ENCODE measurements around the gene BST1.
A peak's percentile ranks its signal among the peaks of the same experiment; 100 is the strongest.

BST1 gene

GRCh38 chr4:15689540-15689939 is 13.3 kb upstream of the BST1 start:
- Histone ChIP-seq H2AK5ac (ENCODE audit: low read length) (no peak overlapping the region), H4K8ac (ENCODE audit: low read depth, low read length) (peak overlapping the region; percentile 19), H3K4me2 (ENCODE audit: low read length) (no peak overlapping the region), H3K4me3 (ENCODE audit: low read depth, low read length) (no peak overlapping the region), H3K14ac (ENCODE audit: low read length) (no peak overlapping the region), H3K18ac (ENCODE audit: low read length) (no peak overlapping the region), H3K79me2 (ENCODE audit: control insufficient read depth, insufficient read depth, low read length, poor library complexity) (no peaks in the 10 kb centered on the region), H3K9ac (ENCODE audit: low read length) (no peak overlapping the region), H2BK5ac (ENCODE audit: low read depth, low read length, poor library complexity) (peak overlapping the region; percentile 31), H3K4ac (ENCODE audit: low read depth, low read length) (no peak overlapping the region), H2BK120ac (ENCODE audit: insufficient read depth, low read length, poor library complexity) (peak overlapping the region; percentile 83), H2BK12ac (ENCODE audit: low read length) (no peak overlapping the region), H3K4me1 (ENCODE audit: control insufficient read depth in 1 of 2, insufficient read depth in 2 of 2, low read length in 2 of 2) (peaks cover 6 to 15% of the 10 kb centered on the region in 2 experiments), H4K91ac (ENCODE audit: low read depth, low read length) (peak overlapping the region; percentile 24), H3K79me1 (ENCODE audit: low read length) (peaks cover 3% of the 10 kb centered on the region), H3K27ac (ENCODE audit: low read depth, low read length) (peak overlapping the region; percentile 58), H3K36me3 (ENCODE audit: control insufficient read depth in 1 of 2, insufficient read depth in 2 of 2, low read length in 2 of 2) (peaks cover 2 to 3% of the 10 kb centered on the region in 2 experiments), H3K9me3 (ENCODE audit: insufficient read depth, low read depth, low read length) (no peaks in the 10 kb centered on the region), H3K27me3 (ENCODE audit: insufficient read depth, low read length) (no peaks in the 10 kb centered on the region), H2AFZ (ENCODE audit: insufficient read depth, low read length, poor library complexity) (no peak overlapping the region), H4K12ac (ENCODE audit: low read depth, low read length) (peak overlapping the region; percentile 30), H3K23ac (ENCODE audit: low read length) (no peak overlapping the region)
- WGBS (ENCODE audit: extremely low coverage, insufficient coverage, insufficient read length): no CpG with 5 or more reads among the region's 2 CpGs
- DNase-seq: no peak

GRCh38 chr4:15690020-15690809 is 12.7 kb upstream of the BST1 start:
- peak overlapping the region; percentile 69 for H3K14ac ChIP-seq (ENCODE audit: low read length)
- H3K4me1 ChIP-seq (ENCODE audit: control insufficient read depth in 1 of 2, insufficient read depth in 2 of 2, low read length in 2 of 2): peaks cover 6 to 14% of the 10 kb centered on the region in 2 experiments
- no peaks in the 10 kb centered on the region for H3K27me3 ChIP-seq (ENCODE audit: insufficient read depth, low read length)
- no peak overlapping the region for H4K91ac ChIP-seq (ENCODE audit: low read depth, low read length)
- H3K79me2 ChIP-seq (ENCODE audit: control insufficient read depth, insufficient read depth, low read length, poor library complexity): no peaks in the 10 kb centered on the region
- H2BK12ac ChIP-seq (ENCODE audit: low read length): peak overlapping the region; percentile 77
- H4K8ac ChIP-seq (ENCODE audit: low read depth, low read length): peak overlapping the region; percentile 23
- H3K36me3 ChIP-seq (ENCODE audit: control insufficient read depth in 1 of 2, insufficient read depth in 2 of 2, low read length in 2 of 2): peaks cover 2 to 3% of the 10 kb centered on the region in 2 experiments
- no CpG with 5 or more reads among the region's 7 CpGs for WGBS (ENCODE audit: extremely low coverage, insufficient coverage, insufficient read length)
- H3K79me1 ChIP-seq (ENCODE audit: low read length): peaks cover 3% of the 10 kb centered on the region
- no peak overlapping the region for H3K23ac ChIP-seq (ENCODE audit: low read length)
- H3K27ac ChIP-seq (ENCODE audit: low read depth, low read length): peak overlapping the region; percentile 94
- H3K4me2 ChIP-seq (ENCODE audit: low read length): peak overlapping the region; percentile 15
- no peak overlapping the region for H2AFZ ChIP-seq (ENCODE audit: insufficient read depth, low read length, poor library complexity)
- H3K9me3 ChIP-seq (ENCODE audit: insufficient read depth, low read depth, low read length): no peaks in the 10 kb centered on the region
- no peak overlapping the region for H3K4ac ChIP-seq (ENCODE audit: low read depth, low read length)
- no peak overlapping the region for H4K12ac ChIP-seq (ENCODE audit: low read depth, low read length)
- H3K4me3 ChIP-seq (ENCODE audit: low read depth, low read length): no peak overlapping the region
- H3K18ac ChIP-seq (ENCODE audit: low read length): no peak overlapping the region
- no peak overlapping the region for H3K9ac ChIP-seq (ENCODE audit: low read length)
- H2BK120ac ChIP-seq (ENCODE audit: insufficient read depth, low read length, poor library complexity): peak overlapping the region; percentile 92
- H2AK5ac ChIP-seq (ENCODE audit: low read length): no peak overlapping the region
- H2BK5ac ChIP-seq (ENCODE audit: low read depth, low read length, poor library complexity): peak overlapping the region; percentile 91
- peak; percentile 73 to 92 for DNase-seq

- Histone ChIP-seq H3K9me3 (ENCODE audit: insufficient read depth, low read depth, low read length) (peaks cover 3% of the 10 kb centered on the region), H3K27me3 (ENCODE audit: insufficient read depth, low read length) (no peaks in the 10 kb centered on the region), H2AK5ac (ENCODE audit: low read length) (no peak overlapping the region), H4K12ac (ENCODE audit: low read depth, low read length) (no peak overlapping the region), H3K18ac (ENCODE audit: low read length) (no peak overlapping the region), H3K4ac (ENCODE audit: low read depth, low read length) (no peak overlapping the region), H3K23ac (ENCODE audit: low read length) (no peak overlapping the region), H3K4me2 (ENCODE audit: low read length) (no peak overlapping the region), H2BK120ac (ENCODE audit: insufficient read depth, low read length, poor library complexity) (peak overlapping the region; percentile 26), H3K36me3 (ENCODE audit: control insufficient read depth in 1 of 2, insufficient read depth in 2 of 2, low read length in 2 of 2) (peaks cover 2 to 3% of the 10 kb centered on the region in 2 experiments), H2BK12ac (ENCODE audit: low read length) (no peak overlapping the region), H2BK5ac (ENCODE audit: low read depth, low read length, poor library complexity) (peak overlapping the region; percentile 18), H4K91ac (ENCODE audit: low read depth, low read length) (peak overlapping the region; percentile 7), H3K79me1 (ENCODE audit: low read length) (peaks cover 5% of the 10 kb centered on the region), H3K27ac (ENCODE audit: low read depth, low read length) (peak overlapping the region; percentile 33), H3K9ac (ENCODE audit: low read length) (no peak overlapping the region), H4K8ac (ENCODE audit: low read depth, low read length) (no peak overlapping the region), H3K79me2 (ENCODE audit: control insufficient read depth, insufficient read depth, low read length, poor library complexity) (no peaks in the 10 kb centered on the region), H2AFZ (ENCODE audit: insufficient read depth, low read length, poor library complexity) (no peak overlapping the region), H3K14ac (ENCODE audit: low read length) (no peak overlapping the region), H3K4me1 (ENCODE audit: control insufficient read depth in 1 of 2, insufficient read depth in 2 of 2, low read length in 2 of 2) (peaks cover 10 to 20% of the 10 kb centered on the region in 2 experiments), H3K4me3 (ENCODE audit: low read depth, low read length) (no peak overlapping the region)
- DNase-seq: no peak
- WGBS (ENCODE audit: extremely low coverage, insufficient coverage, insufficient read length): no CpG with 5 or more reads among the region's 3 CpGs
These were observed 11.3 kb upstream of the BST1 start for GRCh38 chr4:15691346-15692135.

GRCh38 chr4:15692602-15693001 is 10.3 kb upstream of the BST1 start:
- DNase-seq: no peak
- Histone ChIP-seq H3K36me3 (ENCODE audit: control insufficient read depth in 1 of 2, insufficient read depth in 2 of 2, low read length in 2 of 2) (peaks cover 2 to 3% of the 10 kb centered on the region in 2 experiments), H2AK5ac (ENCODE audit: low read length) (no peak overlapping the region), H3K4me3 (ENCODE audit: low read depth, low read length) (no peak overlapping the region), H3K27ac (ENCODE audit: low read depth, low read length) (no peak overlapping the region), H3K79me2 (ENCODE audit: control insufficient read depth, insufficient read depth, low read length, poor library complexity) (no peaks in the 10 kb centered on the region), H4K91ac (ENCODE audit: low read depth, low read length) (no peak overlapping the region), H4K8ac (ENCODE audit: low read depth, low read length) (no peak overlapping the region), H3K9me3 (ENCODE audit: insufficient read depth, low read depth, low read length) (peaks cover 3% of the 10 kb centered on the region), H3K4me2 (ENCODE audit: low read length) (no peak overlapping the region), H3K79me1 (ENCODE audit: low read length) (peaks cover 7% of the 10 kb centered on the region), H2AFZ (ENCODE audit: insufficient read depth, low read length, poor library complexity) (no peak overlapping the region), H4K12ac (ENCODE audit: low read depth, low read length) (no peak overlapping the region), H2BK5ac (ENCODE audit: low read depth, low read length, poor library complexity) (no peak overlapping the region), H3K4me1 (ENCODE audit: control insufficient read depth in 1 of 2, insufficient read depth in 2 of 2, low read length in 2 of 2) (peaks cover 10 to 20% of the 10 kb centered on the region in 2 experiments), H3K27me3 (ENCODE audit: insufficient read depth, low read length) (no peaks in the 10 kb centered on the region), H3K4ac (ENCODE audit: low read depth, low read length) (no peak overlapping the region), H3K18ac (ENCODE audit: low read length) (no peak overlapping the region), H3K23ac (ENCODE audit: low read length) (no peak overlapping the region), H2BK12ac (ENCODE audit: low read length) (no peak overlapping the region), H3K9ac (ENCODE audit: low read length) (no peak overlapping the region), H2BK120ac (ENCODE audit: insufficient read depth, low read length, poor library complexity) (no peak overlapping the region), H3K14ac (ENCODE audit: low read length) (no peak overlapping the region)
- WGBS (ENCODE audit: extremely low coverage, insufficient coverage, insufficient read length): no CpG with 5 or more reads among the region's 2 CpGs

Measured in trophoblast cell (in vitro differentiated cells and primary cell).